K562 (cell line): ENCODE measurements around the gene DDX11. TPM values are rescaled to one million over a fixed set of nuclear protein-coding genes. Genes with fewer than 3 reads are reported as not detected.
A peak's percentile ranks its signal among the peaks of the same experiment; 100 is the strongest.

Experiments used
- ATAC-seq: fragments of 200-7000 bp; cut with Tn5 transposase; 3 replicates; pipeline ENCODE4 v1.9.1; 2020; ENCODE audit warnings: moderate library complexity
- BruUV-seq: library from RNA; stranded (reverse); fragments of 400-500 nt; replicated peaks from 2 replicates; lab custom pipeline; 2021; lab: Mats Ljungman, UMichigan
- CTCF ChIA-PET: fragments of 300-600 bp; formaldehyde crosslinking; extraction: SDS; loops from one replicate; lab custom pipeline; 2021; ENCODE audit warnings: low intra/inter-chr PET ratio; lab: Yijun Ruan, JAX
- POLR2A ChIA-PET: fragments of 300-600, 350-650 bp; sonication (Branson Sonifier 250); formaldehyde crosslinking; extraction: SDS; loops from one replicate; lab custom pipeline; 2021; ENCODE audit warnings: antibody characterized with exemption, inconsistent platforms; lab: Yijun Ruan, JAX
- DNase-seq, 4 experiments: peaks; one replicate each; pipeline versions ENCODE4 v3.0.0 to v3.0.0-alpha.2; 2011 to 2018; ENCODE audit warnings: low spot score in 3 of 4, mixed read lengths in 3 of 4; ENCODE audit errors: extremely low read depth in 1 of 4
- FAIRE-seq: peaks from 2 replicates; lab custom pipeline; 2011; peaks lifted over from hg19 to GRCh38; lab: Jason Lieb, UNC
- H2AFZ ChIP-seq: 2 replicates; pipeline ENCODE4 v1.6.0; 2011; ENCODE audit warnings: low read depth, low read length, control low read depth, inconsistent platforms
- H3K27ac ChIP-seq: fragments of 200-600 bp; 3 replicates; pipeline ENCODE4 v1.8.0; 2011; ENCODE audit warnings: low read depth, mild to moderate bottlenecking, control low read depth, inconsistent platforms, low read length, moderate library complexity, mixed read lengths; ENCODE audit errors: extremely low read depth
- H3K27me3 ChIP-seq, 2 experiments: fragments of 300-600 bp in 1 of 2; 2 replicates in 1 of 2; 3 replicates in 1 of 2; pipeline versions ENCODE4 v1.6.0 to v1.8.0; 2011; ENCODE audit warnings: inconsistent platforms in 2 of 2, low read length in 2 of 2, mild to moderate bottlenecking in 1 of 2, mixed read lengths in 1 of 2, moderate library complexity in 1 of 2; ENCODE audit not compliant: control insufficient read depth in 2 of 2, insufficient read depth in 2 of 2
- H3K36me3 ChIP-seq: fragments of 300-600 bp; 3 replicates; pipeline ENCODE4 v1.8.0; 2011; ENCODE audit warnings: mild to moderate bottlenecking, low read length, inconsistent platforms; ENCODE audit not compliant: control insufficient read depth, insufficient read depth
- H3K4me1 ChIP-seq, 2 experiments: fragments of 200-600 bp in 1 of 2; replicated peaks in 1 of 2; 2 replicates in 1 of 2; 3 replicates in 1 of 2; pipeline versions ENCODE4 v1.5.1 to v1.8.0; 2011; ENCODE audit warnings: inconsistent platforms in 2 of 2, low read length in 2 of 2, mild to moderate bottlenecking in 1 of 2, mixed read lengths in 1 of 2, moderate library complexity in 1 of 2; ENCODE audit not compliant: control insufficient read depth in 2 of 2, insufficient read depth in 2 of 2
- H3K4me2 ChIP-seq: 2 replicates; pipeline ENCODE4 v1.6.1; 2011; ENCODE audit warnings: low read length, control low read depth, inconsistent platforms, mixed read lengths; ENCODE audit not compliant: insufficient read depth
- H3K4me3 ChIP-seq: fragments of 200-600 bp; sonication (generic), shearing (Covaris generic); 2 replicates; pipeline ENCODE4 v1.5.1; 2016; ENCODE audit warnings: control low read depth, inconsistent platforms
- H3K79me2 ChIP-seq: fragments of 200-600 bp; 3 replicates; pipeline ENCODE4 v1.8.0; 2011; ENCODE audit warnings: low read length, inconsistent platforms; ENCODE audit not compliant: control insufficient read depth, insufficient read depth
- H3K9ac ChIP-seq, 2 experiments: 2 replicates each; pipeline versions ENCODE4 v1.6.0 to v1.6.1; 2011; ENCODE audit warnings: low read depth in 2 of 2, low read length in 2 of 2, control low read depth in 1 of 2, inconsistent platforms in 1 of 2, mild to moderate bottlenecking in 1 of 2, mixed read lengths in 1 of 2; ENCODE audit not compliant: insufficient read depth in 1 of 2
- H3K9me1 ChIP-seq: one replicate; pipeline ENCODE4 v1.6.0; 2011; ENCODE audit warnings: inconsistent platforms, mild to moderate bottlenecking, low read length, moderate library complexity; ENCODE audit not compliant: control insufficient read depth, insufficient read depth
- H3K9me3 ChIP-seq: replicated peaks from 2 replicates; pipeline ENCODE4 v1.5.1; 2011; ENCODE audit warnings: low read depth, low read length, inconsistent platforms; ENCODE audit not compliant: control insufficient read depth, insufficient read depth
- H4K20me1 ChIP-seq: replicated peaks from 2 replicates; pipeline ENCODE4 v1.6.1; 2011; ENCODE audit warnings: low read length, inconsistent platforms, mixed read lengths; ENCODE audit not compliant: control insufficient read depth, insufficient read depth
- EGR1 ChIP-seq: fragments of 450-650 bp; conservative IDR thresholded peaks from 2 replicates; pipeline ENCODE4 v1.6.1; 2017; ENCODE audit warnings: mild to moderate bottlenecking
- ETV6 ChIP-seq, 3 experiments: fragments of 150-350 bp in 1 of 3; sonication (generic) in 1 of 3; formaldehyde crosslinking in 1 of 3; IDR thresholded peaks; 2 replicates each; pipeline versions ENCODE4 v1.6.1 to v1.8.0; 2014 to 2022; ENCODE audit warnings: borderline replicate concordance in 2 of 3, low read depth in 2 of 3, antibody characterized with exemption in 1 of 3, low read length in 1 of 3, mild to moderate bottlenecking in 1 of 3, missing genetic modification reagents in 1 of 3
- MAZ ChIP-seq, 2 experiments: fragments of 450-650 bp in 1 of 2; sonication (generic) in 1 of 2; formaldehyde crosslinking; IDR thresholded peaks in 1 of 2; conservative IDR thresholded peaks in 1 of 2; 2 replicates each; pipeline versions ENCODE4 v1.4.0 to v1.5.0; 2020; ENCODE audit warnings: mild to moderate bottlenecking in 1 of 2, missing genetic modification reagents in 1 of 2
- NR4A1 ChIP-seq, 2 experiments: fragments of 250-450 bp in 1 of 2; fragments of 450-650 bp in 1 of 2; sonication (Bioruptor Pico) in 1 of 2; IDR thresholded peaks; 2 replicates each; pipeline versions ENCODE4 v1.4.0 to v1.6.1; 2016 to 2020; ENCODE audit warnings: mild to moderate bottlenecking in 2 of 2, missing compliant biosample characterization in 1 of 2, missing genetic modification characterization in 1 of 2, moderate library complexity in 1 of 2
- RAD21 ChIP-seq, 2 experiments: fragments of 250-450 bp in 1 of 2; fragments of 450-650 bp in 1 of 2; sonication (Bioruptor Pico) in 1 of 2; formaldehyde crosslinking in 1 of 2; IDR thresholded peaks in 1 of 2; conservative IDR thresholded peaks in 1 of 2; 2 replicates each; pipeline versions ENCODE4 v1.4.0 to v1.8.0; 2020 to 2022; ENCODE audit warnings: mild to moderate bottlenecking in 2 of 2, moderate library complexity in 1 of 2
- SMC3 ChIP-seq: conservative IDR thresholded peaks from 2 replicates; pipeline ENCODE4 v1.6.1; 2011; ENCODE audit warnings: low read depth, low read length, improper control_type of control experiment; ENCODE audit not compliant: insufficient read depth
- STAT6 ChIP-seq: sonication (generic); formaldehyde crosslinking; IDR thresholded peaks from 2 replicates; pipeline ENCODE4 v1.8.1; 2023; ENCODE audit warnings: mild to moderate bottlenecking, missing genetic modification reagents
- WHSC1 ChIP-seq: IDR thresholded peaks from one replicate; pipeline ENCODE4 v1.6.1; 2012; ENCODE audit warnings: low read length, control low read depth, inconsistent platforms
- WGBS: fragments of 100-300 bp; shearing (Covaris generic); methylation state at CpG from one replicate; pipeline ENCODE4 v1.1.6; 2016; ENCODE audit warnings: low coverage, mixed read lengths; ENCODE audit not compliant: insufficient coverage; ENCODE audit errors: missing lambda C conversion rate; 5-methylcytosine and 5-hydroxymethylcytosine counted together
- in situ Hi-C: fragments of 300-500 bp; cut with MboI; formaldehyde crosslinking; loops from 4 replicates; pipeline ENCODE4 v1.15.0; 2018; ENCODE audit warnings: inconsistent platforms, mixed read lengths
- intact Hi-C: fragments of 100-400 bp; cut with micrococcal nuclease; formaldehyde crosslinking; loops from 2 replicates; pipeline ENCODE4 v1.14.2; 2022
- polyA plus RNA-seq, 8 experiments: library from polyadenylated mRNA; depleted of rRNA in 4 of 8; stranded (reverse) in 5 of 8; unstranded in 3 of 8; fragments of >200 nt; fragmentation: Nextera tagmentation in 2 of 8; fragmentation: Illumina TruSeq in 1 of 8; extraction: Ambion mirVana in 2 of 8; extraction: Trizol in 1 of 8; gene quantifications; 2 replicates each; pipeline versions ENCODE4 v1.2.1 to v1.2.3, GENCODE V29; 2011 to 2014; ENCODE audit warnings: inconsistent platforms in 1 of 8, missing spikeins in 1 of 8
- total RNA-seq, 7 experiments: library from RNA; depleted of rRNA in 6 of 7; stranded (reverse); fragments of >200 nt in 6 of 7; fragmentation: Illumina TruSeq in 2 of 7; extraction: Trizol in 2 of 7; gene quantifications; 2 replicates each; pipeline versions ENCODE4 v1.2.1 to v1.2.3, GENCODE V29; 2011 to 2021; ENCODE audit warnings: low replicate concordance in 1 of 7

DDX11 gene
- total and polyA plus RNA-seq, 9 of the 15 experiments (the other 6 are each of a cell fraction or from before 2014, with no cell fraction given): 3.6 to 93.2 (median 42.5) TPM

- intact Hi-C loops (loop anchor here (5.0 kb wide), 1 partner anchor 120 kb away; no protein-coding TSS in a partner anchor), in situ Hi-C loops (loop anchor here (5.0 kb wide), 1 partner anchor 100 kb away; no protein-coding TSS in a partner anchor)
- no peaks in the 10 kb centered on the region for H4K20me1 ChIP-seq
- no peaks in the 10 kb centered on the region for H3K36me3 ChIP-seq
- ChIA-PET POLR2A (no interaction called here), CTCF (interaction anchor here (1.8 kb wide), 1 partner anchor 154 kb away, joined by 11 read pairs; no protein-coding TSS in a partner anchor)
- peaks cover 0 to 30% of the 10 kb centered on the region in 2 experiments; a peak in 2 of 5 replicates for H3K4me1 ChIP-seq
- H3K9me1 ChIP-seq: no peaks in the 10 kb centered on the region
- BruUV-seq: no TSS peak
- H2AFZ ChIP-seq: peak overlapping the region; percentile 80
- DNase-seq: peak; percentile 71 to 80 (median 72)
- peak overlapping the region in 1 of 2 experiments; percentile 83; a peak in 2 of 4 replicates for H3K9ac ChIP-seq
- ATAC-seq: peak; percentile 94
- no peak overlapping the region for H3K27ac ChIP-seq
- H3K4me2 ChIP-seq: peak overlapping the region; percentile 75
- 5% methylated on average over 17 of the region's 45 CpGs for WGBS
- H3K9me3 ChIP-seq: no peaks in the 10 kb centered on the region
- no peaks in the 10 kb centered on the region for H3K27me3 ChIP-seq
- FAIRE-seq: peak; percentile 23
- peak overlapping the region; percentile 38 for H3K4me3 ChIP-seq
- no peaks in the 10 kb centered on the region for H3K79me2 ChIP-seq
- TF ChIP-seq STAT6 (CRISPR knock-in tag) (no peak), NR4A1 (CRISPR knock-in tag; IDR thresholded peaks at IDR 0.05) (no peak), NR4A1 (tag; IDR thresholded peaks at IDR 0.05) (no peak), EGR1 (peak; percentile 75), SMC3 (peak; percentile 49), RAD21 (CRISPR knock-in tag; conservative IDR thresholded peaks at IDR 0.05 in 1 of 2, IDR thresholded peaks at IDR 0.05 in 1 of 2) (peak; percentile 24 to 60; a peak in 2 of 4 replicates), WHSC1 (no peak), ETV6 (IDR thresholded peaks at IDR 0.05; ENCODE audit: borderline replicate concordance in 1 of 2, low read depth in 2 of 2, low read length in 1 of 2) (no peak), ETV6 (CRISPR knock-in tag; IDR thresholded peaks at IDR 0.05; ENCODE audit: borderline replicate concordance) (no peak), MAZ (CRISPR knock-in tag; conservative IDR thresholded peaks at IDR 0.05 in 1 of 2, IDR thresholded peaks at IDR 0.05 in 1 of 2) (peak; percentile 35 to 61; a peak in 1 of 4 replicates)
Observed at GRCh38 chr12:31117203-31118011, 43.7 kb downstream of the DDX11 start.
